ENCODE results near the gene NEO1.
"Not testable (repeated sequence)": the region's sequence is repeated elsewhere in the genome, so short reads cannot be mapped to it uniquely, and the experiment has no call there.

The NEO1 gene

GRCh38 chr15:73165844-73166243 is 113.6 kb downstream of the NEO1 start:
- Histone ChIP-seq H3K9me3 (ENCODE audit: insufficient read depth, low read length) (0 out of 2 replicates have a peak, but pooled peaks cover 9% of the 10 kb centered on the region), H3K27me3 (ENCODE audit: low read length) (no peaks in the 10 kb centered on the region), H3K9ac (ENCODE audit: low read length) (no peak overlapping the region), H3K9me2 (replicated peaks; ENCODE audit: insufficient read depth, low read length) (no peaks in the 10 kb centered on the region), H3K79me2 (ENCODE audit: insufficient read depth, low read length) (no peaks in the 10 kb centered on the region), H3K4me2 (ENCODE audit: low read depth, low read length, poor library complexity, severe bottlenecking) (no peak overlapping the region), H3K27ac (ENCODE audit: low read depth, low read length) (no peak overlapping the region), H3F3A (ENCODE audit: insufficient read depth) (no peaks in the 10 kb centered on the region), H2AFZ (ENCODE audit: low read depth, low read length, severe bottlenecking) (no peak overlapping the region), H3K4me3 (ENCODE audit: insufficient read depth, low read length, poor library complexity, severe bottlenecking) (no peak overlapping the region), H4K20me1 (ENCODE audit: low read depth, low read length) (no peaks in the 10 kb centered on the region), H3K36me3 (ENCODE audit: low read length) (no peaks in the 10 kb centered on the region)
- no peak for TF ChIP-seq EZH2phosphoT487 (conservative IDR thresholded peaks at IDR 0.05; ENCODE audit: low read length)
- TF ChIP-seq, protein P1, sequence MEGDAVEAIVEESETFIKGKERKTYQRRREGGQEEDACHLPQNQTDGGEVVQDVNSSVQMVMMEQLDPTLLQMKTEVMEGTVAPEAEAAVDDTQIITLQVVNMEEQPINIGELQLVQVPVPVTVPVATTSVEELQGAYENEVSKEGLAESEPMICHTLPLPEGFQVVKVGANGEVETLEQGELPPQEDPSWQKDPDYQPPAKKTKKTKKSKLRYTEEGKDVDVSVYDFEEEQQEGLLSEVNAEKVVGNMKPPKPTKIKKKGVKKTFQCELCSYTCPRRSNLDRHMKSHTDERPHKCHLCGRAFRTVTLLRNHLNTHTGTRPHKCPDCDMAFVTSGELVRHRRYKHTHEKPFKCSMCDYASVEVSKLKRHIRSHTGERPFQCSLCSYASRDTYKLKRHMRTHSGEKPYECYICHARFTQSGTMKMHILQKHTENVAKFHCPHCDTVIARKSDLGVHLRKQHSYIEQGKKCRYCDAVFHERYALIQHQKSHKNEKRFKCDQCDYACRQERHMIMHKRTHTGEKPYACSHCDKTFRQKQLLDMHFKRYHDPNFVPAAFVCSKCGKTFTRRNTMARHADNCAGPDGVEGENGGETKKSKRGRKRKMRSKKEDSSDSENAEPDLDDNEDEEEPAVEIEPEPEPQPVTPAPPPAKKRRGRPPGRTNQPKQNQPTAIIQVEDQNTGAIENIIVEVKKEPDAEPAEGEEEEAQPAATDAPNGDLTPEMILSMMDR (IDR thresholded peaks at IDR 0.05; ENCODE audit: insufficient read depth, low read length, poor library complexity, severe bottlenecking), result no peak

- H3K4me2 ChIP-seq (ENCODE audit: low read depth, low read length, poor library complexity, severe bottlenecking); H2AFZ ChIP-seq (ENCODE audit: low read depth, low read length, severe bottlenecking); H4K20me1 ChIP-seq (ENCODE audit: low read depth, low read length); H3F3A ChIP-seq (ENCODE audit: insufficient read depth); H3K9me2 ChIP-seq (replicated peaks; ENCODE audit: insufficient read depth, low read length); H3K27me3 ChIP-seq (ENCODE audit: low read length); H3K36me3 ChIP-seq (ENCODE audit: low read length); H3K9ac ChIP-seq (ENCODE audit: low read length); H3K27ac ChIP-seq (ENCODE audit: low read depth, low read length); H3K79me2 ChIP-seq (ENCODE audit: insufficient read depth, low read length); H3K9me3 ChIP-seq (ENCODE audit: insufficient read depth, low read length); H3K4me3 ChIP-seq (ENCODE audit: insufficient read depth, low read length, poor library complexity, severe bottlenecking): not testable (repeated sequence)
These were observed 114.4 kb downstream of the NEO1 start for GRCh38 chr15:73166711-73167110.

GRCh38 chr15:73168487-73168886 is 116.2 kb downstream of the NEO1 start:
- H3K36me3 ChIP-seq (ENCODE audit: low read length), result no peaks in the 10 kb centered on the region
- no peaks in the 10 kb centered on the region for H3K79me2 ChIP-seq (ENCODE audit: insufficient read depth, low read length)
- H3K9me3 ChIP-seq (ENCODE audit: insufficient read depth, low read length), result 0 out of 2 replicates have a peak, but pooled peaks cover 9% of the 10 kb centered on the region
- H3K4me2 ChIP-seq (ENCODE audit: low read depth, low read length, poor library complexity, severe bottlenecking), result no peak overlapping the region
- H3K27ac ChIP-seq (ENCODE audit: low read depth, low read length), result no peak overlapping the region
- no peaks in the 10 kb centered on the region for H3K9me2 ChIP-seq (replicated peaks; ENCODE audit: insufficient read depth, low read length)
- no peak for TF ChIP-seq EZH2phosphoT487 (conservative IDR thresholded peaks at IDR 0.05; ENCODE audit: low read length)
- TF ChIP-seq, protein P1 (IDR thresholded peaks at IDR 0.05; ENCODE audit: insufficient read depth, low read length, poor library complexity, severe bottlenecking), result no peak
- no peaks in the 10 kb centered on the region for H3F3A ChIP-seq (ENCODE audit: insufficient read depth)
- no peak overlapping the region for H3K4me3 ChIP-seq (ENCODE audit: insufficient read depth, low read length, poor library complexity, severe bottlenecking)
- no peak overlapping the region for H3K9ac ChIP-seq (ENCODE audit: low read length)
- H4K20me1 ChIP-seq (ENCODE audit: low read depth, low read length), result no peaks in the 10 kb centered on the region
- no peaks in the 10 kb centered on the region for H3K27me3 ChIP-seq (ENCODE audit: low read length)
- no peak overlapping the region for H2AFZ ChIP-seq (ENCODE audit: low read depth, low read length, severe bottlenecking)

- H3K27ac ChIP-seq (ENCODE audit: low read depth, low read length), result no peak overlapping the region
- no peak overlapping the region for H3K4me2 ChIP-seq (ENCODE audit: low read depth, low read length, poor library complexity, severe bottlenecking)
- no peaks in the 10 kb centered on the region for H3K36me3 ChIP-seq (ENCODE audit: low read length)
- H3K27me3 ChIP-seq (ENCODE audit: low read length), result no peaks in the 10 kb centered on the region
- no peaks in the 10 kb centered on the region for H3K9me2 ChIP-seq (replicated peaks; ENCODE audit: insufficient read depth, low read length)
- no peaks in the 10 kb centered on the region for H3K79me2 ChIP-seq (ENCODE audit: insufficient read depth, low read length)
- H3K4me3 ChIP-seq (ENCODE audit: insufficient read depth, low read length, poor library complexity, severe bottlenecking), result no peak overlapping the region
- H4K20me1 ChIP-seq (ENCODE audit: low read depth, low read length), result no peaks in the 10 kb centered on the region
- H3F3A ChIP-seq (ENCODE audit: insufficient read depth), result no peaks in the 10 kb centered on the region
- no peaks in the 10 kb centered on the region for H3K9me3 ChIP-seq (ENCODE audit: insufficient read depth, low read length)
- H3K9ac ChIP-seq (ENCODE audit: low read length), result no peak overlapping the region
- no peak overlapping the region for H2AFZ ChIP-seq (ENCODE audit: low read depth, low read length, severe bottlenecking)
- TF ChIP-seq, protein P1 (IDR thresholded peaks at IDR 0.05; ENCODE audit: insufficient read depth, low read length, poor library complexity, severe bottlenecking), result no peak
- TF ChIP-seq EZH2phosphoT487 (conservative IDR thresholded peaks at IDR 0.05; ENCODE audit: low read length), result no peak
These were observed 119.4 kb downstream of the NEO1 start for GRCh38 chr15:73171711-73172110.
